HFF-Myc (cell line): ENCODE results near the gene SLC51B.

Experiments used
- DNase-seq: peaks from one replicate; pipeline ENCODE4 v3.0.0-alpha.2; 2011; ENCODE audit warnings: low read depth; ENCODE audit errors: extremely low read depth
- H3K4me3 ChIP-seq: replicated peaks from 2 replicates; pipeline ENCODE4 v1.5.1; 2011; ENCODE audit warnings: low read depth, mild to moderate bottlenecking, control low read depth, low read length
- TF ChIP-seq, protein P1 (sequence below): IDR thresholded peaks from 2 replicates; pipeline ENCODE4 v1.5.1; 2012; ENCODE audit warnings: mild to moderate bottlenecking, low read depth, low read length, control low read depth; ENCODE audit errors: missing control alignments

Gene SLC51B

DNA sequence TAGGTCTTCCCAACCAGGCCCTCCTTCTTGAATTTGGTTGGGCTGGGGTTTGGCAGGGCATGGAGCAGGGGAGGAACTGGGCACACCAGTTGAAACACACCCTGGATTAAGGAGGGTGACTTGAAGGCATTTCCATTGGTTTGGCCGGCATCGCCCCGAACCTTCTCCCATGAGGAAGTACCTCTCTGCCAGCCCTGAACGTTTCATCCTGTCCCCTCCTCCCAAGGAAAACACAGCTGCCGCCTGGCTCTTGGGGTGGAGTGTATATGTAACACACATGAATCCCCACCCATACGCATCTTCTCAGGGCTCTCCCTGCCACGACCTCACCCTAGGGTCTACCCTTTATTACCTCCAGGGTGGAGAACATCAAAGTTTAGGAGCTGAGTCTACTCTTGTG lies 55.3 kb downstream of the SLC51B start:
- DNase-seq, result no peak
- TF ChIP-seq, protein P1, sequence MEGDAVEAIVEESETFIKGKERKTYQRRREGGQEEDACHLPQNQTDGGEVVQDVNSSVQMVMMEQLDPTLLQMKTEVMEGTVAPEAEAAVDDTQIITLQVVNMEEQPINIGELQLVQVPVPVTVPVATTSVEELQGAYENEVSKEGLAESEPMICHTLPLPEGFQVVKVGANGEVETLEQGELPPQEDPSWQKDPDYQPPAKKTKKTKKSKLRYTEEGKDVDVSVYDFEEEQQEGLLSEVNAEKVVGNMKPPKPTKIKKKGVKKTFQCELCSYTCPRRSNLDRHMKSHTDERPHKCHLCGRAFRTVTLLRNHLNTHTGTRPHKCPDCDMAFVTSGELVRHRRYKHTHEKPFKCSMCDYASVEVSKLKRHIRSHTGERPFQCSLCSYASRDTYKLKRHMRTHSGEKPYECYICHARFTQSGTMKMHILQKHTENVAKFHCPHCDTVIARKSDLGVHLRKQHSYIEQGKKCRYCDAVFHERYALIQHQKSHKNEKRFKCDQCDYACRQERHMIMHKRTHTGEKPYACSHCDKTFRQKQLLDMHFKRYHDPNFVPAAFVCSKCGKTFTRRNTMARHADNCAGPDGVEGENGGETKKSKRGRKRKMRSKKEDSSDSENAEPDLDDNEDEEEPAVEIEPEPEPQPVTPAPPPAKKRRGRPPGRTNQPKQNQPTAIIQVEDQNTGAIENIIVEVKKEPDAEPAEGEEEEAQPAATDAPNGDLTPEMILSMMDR, result no peak
- H3K4me3 ChIP-seq, result no peak overlapping the region

DNA sequence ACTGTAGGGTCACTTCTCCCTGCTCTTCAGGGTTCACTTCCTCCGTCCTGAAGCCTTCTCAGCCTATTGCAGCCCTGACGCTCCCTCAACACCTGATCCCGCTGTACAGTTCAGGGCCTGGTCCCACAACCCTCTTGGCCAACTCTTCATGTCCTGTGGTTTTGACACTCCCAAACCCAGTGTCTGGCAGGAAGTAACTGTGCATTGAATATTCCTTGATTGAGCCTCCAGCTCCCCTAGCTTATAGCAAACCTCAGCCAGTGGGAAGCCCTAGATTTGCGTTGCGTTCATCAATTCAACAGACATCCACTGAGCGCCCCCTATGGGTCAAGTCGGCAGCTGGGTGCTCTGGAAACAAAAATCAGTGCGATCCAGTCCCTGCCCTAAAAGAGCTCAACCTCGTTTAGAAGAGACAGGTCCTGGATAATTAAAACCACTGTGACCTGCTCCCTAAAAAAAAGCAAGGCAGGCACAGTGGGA lies 56.3 kb downstream of the SLC51B start:
- no peak overlapping the region for H3K4me3 ChIP-seq
- TF ChIP-seq, protein P1, result peak; percentile 93
- peak; percentile 49 for DNase-seq

DNA sequence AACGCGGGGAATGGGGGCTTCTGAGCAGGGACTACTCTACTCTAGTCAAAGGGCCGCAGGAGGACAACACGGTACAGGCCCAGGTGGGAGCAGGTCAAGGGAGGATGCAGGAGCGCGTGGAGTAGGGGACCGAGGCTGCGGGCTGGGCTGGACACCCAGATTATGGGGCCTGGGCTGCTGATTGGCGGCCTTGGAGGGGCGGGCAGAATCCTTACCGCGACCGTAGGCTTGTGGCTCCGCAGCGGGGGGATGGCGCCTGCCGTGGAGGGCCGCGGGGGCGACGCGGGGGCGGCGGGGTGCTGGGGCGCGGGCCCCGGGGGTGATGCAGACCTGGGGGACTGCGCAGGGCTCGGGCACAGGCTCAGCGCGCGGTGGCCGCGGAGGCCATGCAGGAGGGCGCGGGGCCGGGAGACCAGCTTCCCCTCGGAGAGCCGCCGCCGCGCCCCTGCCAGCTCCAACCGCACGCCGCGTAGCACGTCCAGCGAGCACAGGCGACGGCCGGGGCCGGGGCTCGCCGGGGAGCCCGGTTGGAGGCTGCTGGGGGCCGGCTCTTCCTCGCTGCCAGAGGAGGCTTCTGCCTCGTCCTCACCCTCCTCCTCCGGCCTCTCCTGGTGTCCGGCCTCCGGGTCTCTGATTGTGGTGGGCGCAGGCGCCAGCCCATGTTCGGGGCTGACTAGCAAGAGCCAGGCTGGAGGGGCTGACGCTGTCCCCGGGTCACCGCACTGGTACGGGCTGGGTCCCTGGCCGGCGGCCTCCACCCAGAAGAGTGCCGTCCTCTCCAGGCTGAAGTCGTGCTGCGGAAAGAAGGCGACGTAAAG lies 56.9 kb downstream of the SLC51B start:
- DNase-seq, result no peak
- TF ChIP-seq, protein P1, result no peak
- no peak overlapping the region for H3K4me3 ChIP-seq

DNA sequence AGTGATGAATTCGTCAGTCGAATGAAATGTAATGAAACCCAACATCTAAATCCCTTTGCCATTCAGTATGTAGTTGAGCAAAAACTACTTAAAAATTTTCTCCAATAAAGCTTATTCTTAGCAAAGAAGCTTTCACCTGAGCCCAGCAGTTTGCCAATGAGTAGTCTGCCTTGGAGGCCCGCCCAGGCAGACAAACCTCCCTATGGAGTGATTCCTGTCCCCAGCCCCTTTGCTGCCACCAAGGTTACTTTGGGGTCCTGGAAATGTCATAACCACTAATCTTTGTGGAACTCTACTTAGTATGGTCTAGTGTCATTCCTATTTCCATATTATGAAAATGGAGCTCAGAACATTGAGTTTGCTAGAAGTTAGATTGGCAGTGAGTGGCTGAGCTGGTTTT lies 57.7 kb downstream of the SLC51B start:
- no peak for DNase-seq
- TF ChIP-seq, protein P1, result no peak
- H3K4me3 ChIP-seq, result no peak overlapping the region
